Measurements from ENCODE around the gene POLD4.
"Not testable (repeated sequence)": the region's sequence is repeated elsewhere in the genome, so short reads cannot be mapped to it uniquely, and the experiment has no call there.

Gene POLD4

GRCh38 chr11:67353317-67354074 is at the start of gene POLD4:
POLD4 (minus strand) TSS chr11:67353546; CDS start chr11:67353399, 147 bp downstream.
- DNase-seq (ENCODE audit: low spot score): peak; percentile 95

- DNase-seq (ENCODE audit: low spot score): not testable (repeated sequence)
These were observed 49.7 kb upstream of the POLD4 start for GRCh38 chr11:67403085-67403484.

GRCh38 chr11:67402192-67402839 is 49.0 kb upstream of the POLD4 start:
- not testable (repeated sequence) for DNase-seq (ENCODE audit: low spot score)

- peak; percentile 89 for DNase-seq (ENCODE audit: low spot score)
These were observed 48.3 kb upstream of the POLD4 start, which contains the start of gene PPP1CA for GRCh38 chr11:67401495-67402191. PPP1CA (minus strand) TSS chr11:67401858; CDS start chr11:67401782, 76 bp downstream.

- DNase-seq (ENCODE audit: low spot score): no peak
These were observed 47.7 kb upstream of the POLD4 start for GRCh38 chr11:67400942-67401494.

- no peak for DNase-seq (ENCODE audit: low spot score)
These were observed 47.0 kb upstream of the POLD4 start for GRCh38 chr11:67400251-67400941.

GRCh38 chr11:67398661-67399563 is 45.6 kb upstream of the POLD4 start:
- no peak for DNase-seq (ENCODE audit: low spot score)

- no peak for DNase-seq (ENCODE audit: low spot score)
These were observed 44.8 kb upstream of the POLD4 start for GRCh38 chr11:67397986-67398660.

- no peak for DNase-seq (ENCODE audit: low spot score)
These were observed 44.2 kb upstream of the POLD4 start for GRCh38 chr11:67397536-67397935.

GRCh38 chr11:67396587-67397389 is 43.4 kb upstream of the POLD4 start:
- no peak for DNase-seq (ENCODE audit: low spot score)

- no peak for DNase-seq (ENCODE audit: low spot score)
These were observed 42.9 kb upstream of the POLD4 start for GRCh38 chr11:67396259-67396581.

GRCh38 chr11:67395555-67396258 is 42.4 kb upstream of the POLD4 start:
- DNase-seq (ENCODE audit: low spot score): no peak

GRCh38 chr11:67393990-67394389 is 40.6 kb upstream of the POLD4 start:
- no peak for DNase-seq (ENCODE audit: low spot score)

GRCh38 chr11:67393437-67393836 is 40.1 kb upstream of the POLD4 start:
- DNase-seq (ENCODE audit: low spot score): no peak

GRCh38 chr11:67392183-67392715 is 38.9 kb upstream of the POLD4 start:
- no peak for DNase-seq (ENCODE audit: low spot score)

GRCh38 chr11:67391304-67392182 is 38.2 kb upstream of the POLD4 start, which contains the start of gene RAD9A:
RAD9A (plus strand) TSS chr11:67391986; CDS start chr11:67392045, 59 bp downstream.
- peak; percentile 93 for DNase-seq (ENCODE audit: low spot score)

- no peak for DNase-seq (ENCODE audit: low spot score)
These were observed 37.6 kb upstream of the POLD4 start for GRCh38 chr11:67390947-67391303.

GRCh38 chr11:67389477-67389876 is 36.1 kb upstream of the POLD4 start:
- DNase-seq (ENCODE audit: low spot score): peak; percentile 63

Measured in SW480 (cell line).